Activated T-cell treated with anti-CD3 and anti-CD28 coated beads, Interleukin-2, amount 50 U/mL, for 48 hours (primary cell): Measurements from ENCODE around the gene IL3RA.
"Not testable (repeated sequence)": the region's sequence is repeated elsewhere in the genome, so short reads cannot be mapped to it uniquely, and the experiment has no call there.

Experiments
- DNase-seq, 2 experiments: peaks; one replicate each; pipeline ENCODE4 v3.0.0-alpha.2; 2020

IL3RA gene

DNA sequence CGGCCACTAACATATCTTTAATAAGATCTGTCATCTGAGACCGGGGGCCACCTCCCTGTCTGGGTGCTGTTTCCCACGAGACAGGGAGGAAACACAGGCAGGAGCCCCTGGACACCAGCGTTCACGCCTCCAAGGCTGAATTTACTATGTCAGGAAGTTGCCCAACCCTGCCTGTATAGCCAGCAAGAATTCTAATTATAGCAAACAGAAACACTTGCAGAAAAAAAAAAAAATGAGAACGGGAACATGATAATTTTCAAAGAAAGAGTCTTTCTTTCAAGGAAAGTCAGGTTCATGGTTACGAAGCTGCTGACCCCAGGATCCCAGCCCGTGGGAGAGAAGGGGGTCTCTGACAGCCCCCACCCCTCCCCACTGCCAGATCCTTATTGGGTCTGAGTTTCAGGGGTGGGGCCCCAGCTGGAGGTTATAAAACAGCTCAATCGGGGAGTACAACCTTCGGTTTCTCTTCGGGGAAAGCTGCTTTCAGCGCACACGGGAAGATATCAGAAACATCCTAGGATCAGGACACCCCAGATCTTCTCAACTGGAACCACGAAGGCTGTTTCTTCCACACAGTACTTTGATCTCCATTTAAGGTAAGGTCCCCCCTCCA lies at the start of gene IL3RA:
IL3RA (plus strand) TSS at position 455 of the 613 bp plus-strand sequence. CDS start 4,981 bp downstream, outside the sequence.
- DNase-seq, result no peak

- no peak for DNase-seq
Measured at GRCh38 chrX:1289535-1289934, 47.0 kb upstream of the IL3RA start.

DNA sequence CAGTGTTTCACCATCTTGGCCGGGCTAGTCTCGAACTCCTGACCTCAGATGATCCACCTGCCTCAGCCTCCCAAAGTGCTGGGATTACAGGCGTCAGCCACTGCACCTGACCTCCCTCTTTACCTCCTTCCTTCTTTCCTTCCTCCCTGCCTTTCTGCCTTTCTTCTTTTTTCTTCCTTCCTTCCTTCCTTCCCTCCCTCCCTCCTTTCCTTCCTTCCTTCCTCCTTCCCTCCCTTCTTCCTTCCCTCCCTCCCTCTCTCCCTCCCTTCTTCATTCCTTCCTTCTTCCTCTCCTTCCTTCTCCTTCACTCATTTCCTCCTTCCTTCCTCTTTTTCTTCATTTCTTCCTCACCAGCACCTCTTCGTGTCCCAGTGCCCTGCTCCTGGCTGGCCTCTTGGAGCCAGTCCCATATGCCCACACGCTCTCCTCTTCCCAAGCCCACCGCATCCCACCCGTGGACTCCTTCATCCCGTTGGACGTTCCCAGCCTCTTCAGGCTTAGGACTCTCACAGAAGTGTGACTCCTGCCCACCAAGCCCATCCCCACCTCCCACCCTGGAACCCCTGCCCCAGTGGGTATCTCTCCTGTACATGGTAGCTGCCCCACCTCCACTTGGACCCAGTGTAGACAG lies 45.4 kb upstream of the IL3RA start:
- no peak for DNase-seq

DNA sequence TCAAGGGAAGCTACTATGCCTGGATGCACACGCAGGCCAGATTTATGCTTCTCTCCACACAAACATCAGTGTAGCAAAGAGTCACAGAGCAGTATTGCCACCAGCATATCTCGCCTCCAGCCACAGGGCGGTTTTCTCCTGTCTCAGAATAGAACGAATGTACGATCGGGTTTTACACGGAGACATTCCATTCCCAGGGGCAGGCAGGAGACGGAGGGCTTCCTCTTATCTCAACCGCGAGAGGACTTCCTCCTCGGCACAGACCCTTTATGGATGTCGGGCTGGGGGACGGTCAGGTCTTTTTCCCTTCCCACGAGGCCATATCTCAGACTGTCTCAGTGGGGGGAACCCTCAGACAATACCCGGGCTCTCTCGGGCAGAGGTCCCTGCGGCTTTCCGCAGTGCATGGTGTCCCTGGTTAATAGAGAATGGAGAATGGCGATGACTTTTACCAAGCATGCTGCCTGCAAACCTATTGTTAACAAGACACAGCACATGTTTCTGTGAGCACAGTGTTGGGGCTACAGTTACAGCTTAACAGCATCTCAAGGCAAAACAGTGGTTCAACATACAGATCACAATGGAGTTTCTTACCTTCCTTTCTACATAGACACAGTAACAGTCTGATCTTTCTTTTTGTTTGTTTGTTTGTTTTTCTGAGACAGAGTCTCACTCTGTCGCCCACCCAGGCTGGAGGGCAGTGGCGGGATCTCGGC lies 43.9 kb upstream of the IL3RA start:
- no peak for DNase-seq

DNA sequence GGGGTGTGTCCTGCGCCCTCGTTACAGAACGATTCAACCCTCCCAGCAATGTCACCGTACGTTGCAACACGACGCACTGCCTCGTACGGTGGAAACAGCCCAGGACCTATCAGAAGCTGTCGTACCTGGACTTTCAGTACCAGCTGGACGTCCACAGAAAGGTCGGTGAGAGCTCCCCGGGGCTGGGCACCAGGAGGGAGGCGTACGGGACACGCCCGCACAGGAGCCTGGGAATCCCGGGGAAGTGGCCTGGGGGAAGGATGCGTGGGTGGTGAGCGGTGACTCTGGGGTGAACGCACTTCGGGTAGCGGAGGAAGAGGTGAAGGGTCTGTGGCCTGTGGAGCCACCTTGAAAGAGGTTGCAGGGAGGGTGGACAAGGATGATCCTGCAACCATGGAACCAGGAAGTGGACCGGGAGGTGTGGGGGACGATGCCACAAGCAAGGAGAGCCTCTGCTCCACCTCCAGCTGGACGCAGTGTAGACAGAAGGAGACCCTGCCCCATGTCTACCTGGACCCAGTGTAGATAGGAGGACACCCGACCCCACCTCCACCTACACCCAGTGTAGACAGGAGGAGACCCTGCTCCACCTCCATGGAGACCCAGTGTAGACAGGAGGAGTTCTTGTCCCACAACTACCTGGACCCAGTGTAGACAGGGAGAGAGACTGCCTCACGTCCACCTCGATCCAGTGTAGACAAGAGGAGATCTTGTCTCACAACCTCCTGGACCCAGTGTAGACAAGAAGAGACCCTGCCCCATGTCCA lies 42.1 kb upstream of the IL3RA start:
- no peak for DNase-seq

DNA sequence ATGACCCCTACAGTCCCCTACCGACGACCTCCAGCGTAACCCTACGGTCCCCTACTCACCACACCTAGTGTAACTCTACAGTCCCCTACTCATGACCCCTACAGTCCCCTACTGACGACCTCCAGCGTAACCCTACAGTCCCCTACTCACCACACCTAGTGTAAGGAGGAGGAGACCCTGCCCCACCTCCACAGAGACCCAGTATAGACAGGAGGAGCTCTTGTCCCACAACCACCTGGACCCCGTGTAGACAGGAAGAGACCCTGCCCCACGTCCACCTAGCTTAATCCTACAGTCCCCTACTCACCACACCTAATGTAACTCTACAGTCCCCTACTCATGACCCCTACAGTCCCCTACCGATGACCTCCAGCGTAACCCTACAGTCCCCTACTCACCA lies 41.0 kb upstream of the IL3RA start:
- DNase-seq, result no peak

DNA sequence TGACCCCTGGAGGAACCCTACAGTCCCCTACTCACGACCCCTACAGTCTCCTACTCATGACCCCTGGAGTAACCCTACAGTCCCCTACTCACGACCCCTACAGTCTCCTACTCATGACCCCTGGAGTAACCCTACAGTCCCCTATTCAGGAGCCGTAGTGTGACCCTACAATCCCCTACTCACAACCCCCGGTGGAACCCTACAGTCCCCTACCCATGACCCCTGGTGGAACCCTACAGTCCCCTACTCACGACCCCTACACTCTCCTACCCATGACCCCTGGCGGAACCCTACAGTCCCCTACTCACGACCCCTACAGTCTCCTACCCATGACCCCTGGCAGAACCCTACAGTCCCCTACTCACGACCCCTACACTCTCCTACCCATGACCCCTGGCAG lies 39.0 kb upstream of the IL3RA start:
- not testable (repeated sequence) for DNase-seq

- DNase-seq, result no peak
Measured at GRCh38 chrX:1300449-1300848, 36.1 kb upstream of the IL3RA start.

DNA sequence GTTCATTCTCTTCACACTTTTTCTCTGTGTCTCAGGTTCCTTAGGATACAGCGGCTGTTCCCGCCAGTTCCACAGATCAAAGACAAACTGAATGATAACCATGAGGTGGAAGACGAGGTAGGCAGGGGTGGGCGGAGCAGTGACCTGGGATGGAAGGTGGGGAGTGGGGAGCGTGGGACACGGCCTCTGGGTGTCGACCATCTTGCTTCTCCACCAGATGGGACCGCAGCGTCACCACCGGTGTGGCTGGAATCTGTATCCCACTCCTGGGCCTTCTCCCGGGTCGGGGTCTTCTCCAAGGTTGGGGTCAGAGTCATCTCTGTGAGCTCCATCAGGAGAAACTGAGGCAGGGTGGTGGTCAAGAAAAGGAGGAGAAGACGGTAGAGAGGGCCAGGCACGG lies 31.2 kb upstream of the IL3RA start:
- no peak for DNase-seq

GRCh38 chrX:1306909-1307625 lies 29.5 kb upstream of the IL3RA start:
- no peak for DNase-seq

GRCh38 chrX:1307626-1308340 lies 28.8 kb upstream of the IL3RA start:
- DNase-seq, result no peak

DNA sequence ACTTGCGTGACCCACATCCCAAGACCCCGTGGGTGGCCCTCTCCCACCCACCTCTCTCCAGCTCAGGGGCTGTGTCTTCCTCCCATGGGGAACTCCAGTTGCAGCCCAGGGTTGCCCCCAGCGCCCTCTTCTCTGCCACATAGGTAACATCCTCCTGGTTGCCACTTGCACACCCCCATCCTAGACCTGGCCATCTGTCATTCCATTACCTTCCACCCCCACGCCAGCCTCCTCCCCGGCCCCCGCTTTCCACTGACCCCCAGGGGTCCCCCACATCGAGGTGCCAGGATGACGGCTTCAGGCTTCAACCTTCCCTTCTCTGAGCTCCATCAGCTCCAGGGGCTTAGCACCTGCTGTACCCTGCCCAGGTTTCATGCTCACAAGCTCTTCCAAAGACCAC lies 28.1 kb upstream of the IL3RA start:
- DNase-seq, result no peak

DNA sequence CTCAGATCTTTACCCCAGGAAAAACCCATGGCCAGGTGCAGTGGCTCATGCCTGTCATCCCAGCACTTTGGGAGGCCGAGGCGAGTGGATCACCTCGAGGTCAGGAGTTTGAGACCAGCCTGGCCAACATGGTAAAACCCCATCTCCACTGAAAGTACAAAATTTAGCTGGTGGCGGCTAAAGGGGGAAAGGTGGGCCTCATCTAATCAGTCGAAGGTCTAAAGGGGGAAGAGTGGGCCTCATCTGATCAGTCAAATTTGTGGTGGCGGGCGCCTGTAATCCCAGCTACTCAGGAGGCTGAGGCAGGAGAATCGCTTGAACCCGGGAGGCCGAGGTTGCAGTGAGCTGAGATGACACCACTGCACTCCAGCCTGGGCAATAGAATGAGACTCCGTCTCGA lies 27.7 kb upstream of the IL3RA start:
- not testable (repeated sequence) for DNase-seq

DNA sequence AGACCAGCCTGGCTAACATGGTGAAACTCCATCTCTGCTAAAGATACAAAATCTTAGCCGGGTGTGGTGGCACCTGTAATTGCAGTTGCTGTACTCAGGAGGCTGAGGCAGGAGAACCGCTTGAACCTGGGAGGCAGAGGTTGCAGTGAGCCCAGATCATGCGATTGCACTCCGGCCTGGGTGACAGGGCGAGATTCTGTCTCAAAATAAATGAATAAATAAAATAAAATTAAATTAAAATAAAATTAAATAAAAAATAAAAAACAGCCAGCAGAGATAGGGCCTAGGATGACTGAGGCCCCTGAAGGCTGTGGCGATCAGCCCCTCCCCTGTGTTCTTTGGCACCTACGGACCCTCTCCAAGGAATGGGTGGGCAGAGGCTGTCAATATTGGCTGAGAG lies 22.8 kb upstream of the IL3RA start:
- no peak for DNase-seq

DNA sequence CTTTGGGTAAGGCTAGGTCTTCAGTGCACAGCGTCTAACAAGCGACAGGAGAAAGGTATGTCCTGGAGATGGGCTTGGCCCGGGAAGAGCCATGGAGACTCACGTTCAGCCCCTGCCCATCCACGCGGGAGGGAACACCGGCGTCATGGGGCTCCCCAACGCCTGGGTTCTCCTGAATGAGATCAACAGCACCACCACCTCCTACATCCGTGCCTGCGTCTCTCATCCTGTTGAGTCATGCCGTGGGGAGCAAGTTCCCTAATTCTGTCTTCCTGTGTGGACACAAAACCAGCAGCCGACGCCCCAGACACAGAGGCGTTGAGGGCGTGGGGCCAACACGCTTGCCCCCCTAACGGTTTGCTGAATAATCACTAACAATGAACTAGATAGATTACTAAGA lies 20.1 kb upstream of the IL3RA start:
- DNase-seq, result peak; percentile 59 to 61

GRCh38 chrX:1321674-1322073 lies 14.9 kb upstream of the IL3RA start:
- peak; percentile 46 to 49 for DNase-seq

DNA sequence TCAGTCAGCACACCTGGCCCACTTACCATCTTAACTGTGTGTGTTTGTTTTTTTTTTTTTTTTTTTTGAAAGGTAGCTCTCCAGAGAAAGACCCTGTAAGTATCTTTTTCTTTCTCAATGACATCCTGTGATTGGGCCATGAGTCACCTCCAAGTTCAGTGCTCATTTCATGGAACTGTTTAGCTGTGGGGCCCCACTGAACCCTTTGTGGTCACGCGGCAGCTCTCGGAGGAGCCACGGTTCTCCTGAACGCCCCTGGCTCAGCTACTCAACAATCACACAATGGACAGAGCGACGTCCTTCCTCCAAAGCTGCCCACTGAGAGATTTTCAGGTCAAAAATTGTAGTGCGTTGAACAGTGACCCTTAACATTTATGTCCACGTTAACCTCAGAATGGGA lies 14.2 kb upstream of the IL3RA start:
- peak; percentile 70 to 75 for DNase-seq

DNA sequence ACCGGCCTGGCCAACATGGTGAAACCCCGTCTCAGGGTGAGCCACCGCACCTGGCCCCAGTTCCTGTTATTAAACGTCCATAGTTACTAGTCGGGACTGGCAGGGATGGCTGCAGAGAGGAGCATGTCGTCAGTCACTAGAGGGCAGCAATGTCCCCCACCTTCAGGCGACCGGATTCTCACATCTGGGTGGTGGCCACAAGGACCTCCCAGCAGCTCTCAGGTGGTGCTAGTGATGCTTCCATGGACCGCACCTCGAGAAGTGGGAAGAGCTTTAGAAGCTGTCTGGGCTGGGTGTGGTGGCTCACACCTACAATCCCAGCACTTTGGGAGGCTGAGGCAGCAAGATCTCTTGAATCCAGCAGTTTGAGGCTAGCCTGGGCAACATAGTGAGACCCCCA lies 13.3 kb upstream of the IL3RA start:
- peak; percentile 70 to 79 for DNase-seq

GRCh38 chrX:1325515-1326116 lies 11.0 kb upstream of the IL3RA start:
- DNase-seq, result no peak

- DNase-seq, result no peak
Measured at GRCh38 chrX:1327651-1328304, 8.8 kb upstream of the IL3RA start.

DNA sequence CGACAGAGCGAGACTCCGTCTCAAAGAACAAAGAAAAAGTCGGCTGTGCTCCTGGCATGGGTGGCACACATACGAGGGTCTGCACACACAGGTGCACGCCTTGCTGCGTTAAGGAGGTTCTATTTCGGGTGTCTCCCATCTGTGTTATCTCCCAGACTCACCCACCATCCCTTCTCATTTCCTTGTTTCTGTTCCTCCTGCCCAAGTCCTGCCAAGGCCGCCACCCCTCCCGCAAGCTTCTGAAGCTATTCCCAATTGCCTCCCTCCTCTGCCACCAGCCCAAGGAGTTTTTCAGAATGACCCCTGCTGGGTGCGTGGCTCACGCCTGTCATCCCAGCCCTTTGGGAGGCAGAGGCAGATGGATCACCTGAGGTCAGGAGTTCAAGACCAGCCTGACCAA lies 6.0 kb upstream of the IL3RA start:
- DNase-seq, result no peak
